GM19099 (cell line): ENCODE results near the gene OSBPL7.

Source experiments
- POLR2A ChIP-seq: IDR thresholded peaks from 3 replicates; pipeline ENCODE4 v1.6.1; 2011; ENCODE audit warnings: low read depth; ENCODE audit not compliant: insufficient read length; ENCODE audit errors: extremely low read depth

OSBPL7 gene

GRCh38 chr17:47808830-47809480 lies 12.6 kb downstream of the OSBPL7 start:
- no peak for TF ChIP-seq POLR2A

- no peak for TF ChIP-seq POLR2A
Measured at GRCh38 chr17:47808036-47808829, 13.4 kb downstream of the OSBPL7 start.

GRCh38 chr17:47807421-47807820 lies 14.2 kb downstream of the OSBPL7 start:
- no peak for TF ChIP-seq POLR2A

GRCh38 chr17:47806913-47807255 lies 14.7 kb downstream of the OSBPL7 start:
- no peak for TF ChIP-seq POLR2A

- TF ChIP-seq POLR2A: no peak
Measured at GRCh38 chr17:47806026-47806912, 15.3 kb downstream of the OSBPL7 start.

GRCh38 chr17:47804461-47804860 lies 17.1 kb downstream of the OSBPL7 start:
- no peak for TF ChIP-seq POLR2A

- TF ChIP-seq POLR2A: no peak
Measured at GRCh38 chr17:47803751-47804150, 17.8 kb downstream of the OSBPL7 start.

- TF ChIP-seq POLR2A: no peak
Measured at GRCh38 chr17:47803201-47803600, 18.4 kb downstream of the OSBPL7 start.

GRCh38 chr17:47802341-47803022 lies 19.1 kb downstream of the OSBPL7 start:
- TF ChIP-seq POLR2A: no peak

GRCh38 chr17:47801906-47802305 lies 19.7 kb downstream of the OSBPL7 start:
- TF ChIP-seq POLR2A: no peak

GRCh38 chr17:47801176-47801765 lies 20.3 kb downstream of the OSBPL7 start:
- no peak for TF ChIP-seq POLR2A

- TF ChIP-seq POLR2A: no peak
Measured at GRCh38 chr17:47800686-47801085, 20.9 kb downstream of the OSBPL7 start.

- TF ChIP-seq POLR2A: no peak
Measured at GRCh38 chr17:47797797-47798196, 23.8 kb downstream of the OSBPL7 start.

GRCh38 chr17:47792979-47793378 lies 28.6 kb downstream of the OSBPL7 start:
- no peak for TF ChIP-seq POLR2A
